Trophoblast cell (in vitro differentiated cells and primary cell): ENCODE data around the gene GLIS1.
A peak's percentile ranks its signal among the peaks of the same experiment; 100 is the strongest.

ENCODE experiments used
- DNase-seq, 2 donors: peaks; one replicate each; pipeline ENCODE4 v3.0.0-alpha.2; 2016
- H2AFZ ChIP-seq: 2 replicates; pipeline ENCODE4 v1.6.1; 2013; ENCODE audit warnings: low read length, moderate library complexity, mild to moderate bottlenecking; ENCODE audit not compliant: insufficient read depth, poor library complexity
- H2AK5ac ChIP-seq: 2 replicates; pipeline ENCODE4 v1.6.1; 2013; ENCODE audit warnings: mild to moderate bottlenecking, low read length
- H2BK120ac ChIP-seq: 2 replicates; pipeline ENCODE4 v1.6.1; 2013; ENCODE audit warnings: low read length, mild to moderate bottlenecking, moderate library complexity; ENCODE audit not compliant: insufficient read depth, poor library complexity
- H2BK12ac ChIP-seq: 2 replicates; pipeline ENCODE4 v1.6.1; 2013; ENCODE audit warnings: mild to moderate bottlenecking, low read length, moderate library complexity
- H2BK5ac ChIP-seq: 2 replicates; pipeline ENCODE4 v1.6.1; 2013; ENCODE audit warnings: low read length, low read depth, moderate library complexity, mild to moderate bottlenecking; ENCODE audit not compliant: poor library complexity
- H3K14ac ChIP-seq: 2 replicates; pipeline ENCODE4 v1.6.1; 2013; ENCODE audit warnings: mild to moderate bottlenecking, low read length
- H3K18ac ChIP-seq: 2 replicates; pipeline ENCODE4 v1.6.1; 2013; ENCODE audit warnings: mild to moderate bottlenecking, low read length
- H3K23ac ChIP-seq: 2 replicates; pipeline ENCODE4 v1.6.1; 2013; ENCODE audit warnings: low read length
- H3K27ac ChIP-seq: 2 replicates; pipeline ENCODE4 v1.5.1; 2013; ENCODE audit warnings: low read depth, mild to moderate bottlenecking, inconsistent platforms, low read length, moderate library complexity
- H3K27me3 ChIP-seq: 2 replicates; pipeline ENCODE4 v1.6.1; 2013; ENCODE audit warnings: inconsistent platforms, mild to moderate bottlenecking, low read length, moderate library complexity; ENCODE audit not compliant: insufficient read depth
- H3K36me3 ChIP-seq, 2 experiments: 1 replicate in 1 of 2; 2 replicates in 1 of 2; pipeline ENCODE4 v1.6.1; 2013; ENCODE audit warnings: low read length in 2 of 2, mild to moderate bottlenecking in 2 of 2, moderate library complexity in 1 of 2; ENCODE audit not compliant: insufficient read depth in 2 of 2, control insufficient read depth in 1 of 2
- H3K4ac ChIP-seq: 2 replicates; pipeline ENCODE4 v1.6.1; 2013; ENCODE audit warnings: low read depth, mild to moderate bottlenecking, low read length, moderate library complexity
- H3K4me1 ChIP-seq, 2 experiments: 1 replicate in 1 of 2; 2 replicates in 1 of 2; pipeline ENCODE4 v1.6.1; 2013; ENCODE audit warnings: low read length in 2 of 2, mild to moderate bottlenecking in 2 of 2, moderate library complexity in 1 of 2; ENCODE audit not compliant: insufficient read depth in 2 of 2, control insufficient read depth in 1 of 2
- H3K4me2 ChIP-seq: 2 replicates; pipeline ENCODE4 v1.6.1; 2013; ENCODE audit warnings: inconsistent platforms, mild to moderate bottlenecking, low read length, moderate library complexity
- H3K4me3 ChIP-seq: 2 replicates; pipeline ENCODE4 v1.5.1; 2013; ENCODE audit warnings: mild to moderate bottlenecking, low read depth, low read length, inconsistent platforms
- H3K79me1 ChIP-seq: one replicate; pipeline ENCODE4 v1.6.1; 2013; ENCODE audit warnings: low read length
- H3K79me2 ChIP-seq: 2 replicates; pipeline ENCODE4 v1.6.1; 2013; ENCODE audit warnings: low read length, mild to moderate bottlenecking; ENCODE audit not compliant: control insufficient read depth, insufficient read depth, poor library complexity
- H3K9ac ChIP-seq: 2 replicates; pipeline ENCODE4 v1.6.1; 2013; ENCODE audit warnings: mild to moderate bottlenecking, low read length
- H3K9me3 ChIP-seq: 2 replicates; pipeline ENCODE4 v1.6.1; 2013; ENCODE audit warnings: low read depth, mild to moderate bottlenecking, control low read depth, inconsistent platforms, low read length; ENCODE audit not compliant: insufficient read depth
- H4K12ac ChIP-seq: 2 replicates; pipeline ENCODE4 v1.6.1; 2013; ENCODE audit warnings: low read depth, mild to moderate bottlenecking, low read length, moderate library complexity
- H4K8ac ChIP-seq: 2 replicates; pipeline ENCODE4 v1.6.1; 2013; ENCODE audit warnings: low read depth, mild to moderate bottlenecking, low read length, moderate library complexity
- H4K91ac ChIP-seq: one replicate; pipeline ENCODE4 v1.6.1; 2013; ENCODE audit warnings: low read depth, mild to moderate bottlenecking, low read length, moderate library complexity
- WGBS: extraction: QIAGEN DNeasy Blood & Tissue Kit; methylation state at CpG from one replicate; pipeline ENCODE4 v1.1.7; 2013; ENCODE audit warnings: missing lambda C conversion rate; ENCODE audit not compliant: insufficient read length, insufficient coverage; ENCODE audit errors: extremely low coverage; 5-methylcytosine and 5-hydroxymethylcytosine counted together

GLIS1 gene

DNA sequence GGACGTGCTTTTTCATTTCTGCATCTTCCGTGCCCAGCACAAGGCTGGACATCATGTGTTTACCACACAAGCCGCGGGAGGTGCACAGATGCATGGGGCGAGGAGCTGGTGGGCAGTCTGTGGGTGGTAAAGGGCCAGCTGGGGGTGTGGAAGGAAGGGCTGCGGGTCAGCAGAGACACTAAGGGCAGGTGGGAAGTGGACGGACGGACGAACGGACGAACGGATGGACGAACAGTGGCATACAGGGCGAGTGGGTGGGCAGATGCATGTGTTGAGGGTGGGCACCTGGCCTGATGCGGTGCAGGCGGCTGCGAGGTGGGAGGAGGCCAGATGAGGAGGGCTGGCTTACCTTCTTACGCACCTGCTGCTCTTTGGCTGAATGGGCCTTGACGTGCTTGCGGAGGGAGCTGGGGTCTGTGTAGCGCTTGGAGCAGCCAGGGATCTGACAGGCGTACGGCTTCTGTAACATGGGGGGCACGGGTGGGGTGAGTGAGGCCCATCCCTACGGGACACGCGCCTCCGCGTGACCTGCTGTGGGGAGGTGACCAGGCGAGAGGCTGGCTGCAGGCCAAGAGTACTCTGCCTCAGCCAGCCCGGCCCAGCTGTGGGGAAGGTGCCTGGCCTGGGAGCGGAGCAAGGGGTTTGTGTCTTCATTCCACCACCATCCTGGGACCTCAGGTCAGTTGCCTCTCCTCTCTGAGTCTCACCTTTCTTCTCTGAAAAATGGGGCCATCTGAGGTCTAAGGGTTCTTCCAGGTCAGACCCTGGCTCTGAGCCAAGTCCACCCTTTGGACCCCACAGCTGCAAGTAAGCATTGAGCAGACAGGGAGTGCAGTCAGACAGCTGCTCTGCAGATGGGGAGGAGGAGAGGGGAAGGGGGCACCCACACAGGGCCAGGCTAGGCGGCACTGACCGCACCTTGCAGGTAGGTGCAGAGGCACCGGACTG is 214.3 kb downstream of the GLIS1 start:
- Histone ChIP-seq H3K36me3 (no peaks in the 10 kb centered on the region), H4K12ac (no peak overlapping the region), H3K27ac (no peak overlapping the region), H2BK5ac (no peak overlapping the region), H3K18ac (no peak overlapping the region), H3K23ac (no peak overlapping the region), H3K4me2 (no peak overlapping the region), H2BK120ac (no peak overlapping the region), H4K91ac (no peak overlapping the region), H2BK12ac (no peak overlapping the region), H3K27me3 (no peaks in the 10 kb centered on the region), H3K4ac (no peak overlapping the region), H3K79me2 (no peaks in the 10 kb centered on the region), H4K8ac (no peak overlapping the region), H3K14ac (no peak overlapping the region), H3K4me3 (no peak overlapping the region), H3K79me1 (no peaks in the 10 kb centered on the region), H3K9me3 (no peaks in the 10 kb centered on the region), H2AK5ac (no peak overlapping the region), H2AFZ (no peak overlapping the region), H3K4me1 (peaks cover 0 to 2% of the 10 kb centered on the region in 2 experiments), H3K9ac (no peak overlapping the region)
- no peak for DNase-seq
- no CpG with 5 or more reads among the region's 35 CpGs for WGBS

- WGBS, result no CpG with 5 or more reads among the region's 11 CpGs
- H2BK5ac ChIP-seq, result no peak overlapping the region
- H3K23ac ChIP-seq, result no peak overlapping the region
- H3K4me3 ChIP-seq, result no peak overlapping the region
- H3K79me1 ChIP-seq, result no peaks in the 10 kb centered on the region
- no peak overlapping the region for H3K18ac ChIP-seq
- no peak overlapping the region for H3K4me2 ChIP-seq
- no peak overlapping the region for H2AK5ac ChIP-seq
- DNase-seq, result no peak
- no peaks in the 10 kb centered on the region for H3K79me2 ChIP-seq
- H3K9ac ChIP-seq, result no peak overlapping the region
- no peak overlapping the region for H4K91ac ChIP-seq
- H4K12ac ChIP-seq, result no peak overlapping the region
- no peak overlapping the region for H3K4ac ChIP-seq
- no peak overlapping the region for H2AFZ ChIP-seq
- H3K36me3 ChIP-seq, result no peaks in the 10 kb centered on the region
- H2BK12ac ChIP-seq, result no peak overlapping the region
- H2BK120ac ChIP-seq, result no peak overlapping the region
- H3K4me1 ChIP-seq, result peaks cover 4 to 10% of the 10 kb centered on the region in 2 experiments
- H3K14ac ChIP-seq, result no peak overlapping the region
- H3K27ac ChIP-seq, result no peak overlapping the region
- H4K8ac ChIP-seq, result no peak overlapping the region
- no peaks in the 10 kb centered on the region for H3K9me3 ChIP-seq
- H3K27me3 ChIP-seq, result no peaks in the 10 kb centered on the region
These were observed 216.9 kb downstream of the GLIS1 start for GRCh38 chr1:53521924-53522552.

DNA sequence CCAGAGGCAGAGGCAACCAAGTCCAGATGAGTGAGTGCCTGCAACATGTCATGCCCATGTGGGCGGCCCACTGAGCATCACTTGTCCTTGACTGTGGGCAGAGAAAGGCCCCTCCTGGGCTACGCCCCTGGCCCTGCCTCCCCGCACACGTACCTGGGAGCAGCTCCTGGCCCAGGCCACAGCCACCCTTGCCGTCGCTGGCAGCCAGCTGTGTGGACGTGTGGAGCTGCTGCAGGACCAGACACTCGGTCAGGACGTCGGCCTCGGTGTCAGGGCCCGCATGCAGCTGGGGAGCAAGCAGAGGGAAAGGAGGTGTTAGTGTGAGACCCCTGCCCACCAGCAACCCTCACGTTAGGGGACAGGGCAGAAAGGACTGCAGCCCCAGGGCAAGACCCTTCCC is 218.5 kb downstream of the GLIS1 start:
- Histone ChIP-seq H3K18ac (no peak overlapping the region), H3K27ac (no peak overlapping the region), H3K79me2 (no peaks in the 10 kb centered on the region), H3K4me2 (no peak overlapping the region), H2AFZ (no peak overlapping the region), H2BK12ac (no peak overlapping the region), H3K79me1 (no peaks in the 10 kb centered on the region), H3K4me3 (no peak overlapping the region), H3K9me3 (no peaks in the 10 kb centered on the region), H3K14ac (no peak overlapping the region), H4K12ac (no peak overlapping the region), H4K91ac (no peak overlapping the region), H2BK120ac (no peak overlapping the region), H3K36me3 (no peaks in the 10 kb centered on the region), H3K27me3 (no peaks in the 10 kb centered on the region), H2BK5ac (no peak overlapping the region), H4K8ac (no peak overlapping the region), H3K4me1 (peaks cover 4 to 10% of the 10 kb centered on the region in 2 experiments), H3K9ac (no peak overlapping the region), H3K23ac (no peak overlapping the region), H3K4ac (no peak overlapping the region), H2AK5ac (no peak overlapping the region)
- no CpG with 5 or more reads among the region's 13 CpGs for WGBS
- no peak for DNase-seq

DNA sequence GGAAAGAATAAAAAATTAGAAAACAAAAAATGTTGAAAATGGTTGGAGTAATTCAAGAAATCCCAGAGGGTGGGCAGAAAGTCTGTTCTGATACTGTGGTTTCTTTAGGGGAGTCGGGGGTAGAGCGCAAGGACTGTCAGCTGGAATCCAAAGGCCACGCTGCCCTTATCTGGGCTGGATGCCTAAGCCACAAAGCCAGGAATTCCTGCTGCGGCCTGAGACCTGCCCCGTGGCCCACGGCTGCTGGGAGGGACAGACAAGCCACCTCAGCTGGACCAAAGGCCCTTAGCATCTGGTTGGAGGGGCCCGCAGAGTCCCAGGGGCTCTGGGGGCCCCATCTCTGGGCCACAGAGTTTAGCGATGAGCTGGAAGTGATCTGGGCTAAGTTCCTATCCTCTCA is 219.5 kb downstream of the GLIS1 start:
- H3K4me3 ChIP-seq, result no peak overlapping the region
- no peak overlapping the region for H4K8ac ChIP-seq

More for the DNA sequence above, 219.5 kb downstream of the GLIS1 start:
- Histone ChIP-seq H3K9me3 (no peaks in the 10 kb centered on the region), H3K27ac (no peak overlapping the region), H2BK120ac (no peak overlapping the region), H3K4ac (no peak overlapping the region), H3K79me2 (no peaks in the 10 kb centered on the region), H3K27me3 (no peaks in the 10 kb centered on the region), H2AK5ac (no peak overlapping the region), H4K91ac (no peak overlapping the region), H4K12ac (no peak overlapping the region), H3K9ac (no peak overlapping the region), H2AFZ (no peak overlapping the region), H2BK5ac (no peak overlapping the region), H2BK12ac (no peak overlapping the region), H3K4me2 (no peak overlapping the region), H3K4me1 (peaks cover 4 to 10% of the 10 kb centered on the region in 2 experiments), H3K79me1 (no peaks in the 10 kb centered on the region), H3K23ac (no peak overlapping the region), H3K18ac (no peak overlapping the region), H3K14ac (no peak overlapping the region), H3K36me3 (no peaks in the 10 kb centered on the region)
- peak in 1 of 2 donors; percentile 44 for DNase-seq
- no CpG with 5 or more reads among the region's 8 CpGs for WGBS
